WTC11 (cell line): Measurements from ENCODE around the gene SPINT4. TPM values are rescaled to one million over a fixed set of nuclear protein-coding genes. Genes with fewer than 3 reads are reported as not detected.

Experiments used
- ATAC-seq: fragments of 200-7000 bp; cut with Tn5 transposase; 2 replicates; pipeline ENCODE4 v1.10.0; 2021; ENCODE audit warnings: mild to moderate bottlenecking, moderate library complexity
- CTCF ChIA-PET: fragments of 300-600 bp; sonication (Branson Sonifier 250); formaldehyde crosslinking; loops from one replicate; lab custom pipeline; 2021; ENCODE audit warnings: antibody characterized with exemption; lab: Charles Lee
- POLR2A ChIA-PET: fragments of 350-600 bp; sonication (Branson Sonifier 250); formaldehyde crosslinking; loops from one replicate; lab custom pipeline; 2021; ENCODE audit warnings: antibody characterized with exemption; lab: Charles Lee
- DNase-seq: peaks from one replicate; pipeline ENCODE4 v3.0.0; 2021; ENCODE audit warnings: low spot score
- H3K27ac Mint-ChIP-seq: 2 replicates; pipeline ENCODE4 v1.8.0; 2021; ENCODE audit warnings: mixed read lengths
- H3K27me3 Mint-ChIP-seq: 2 replicates; pipeline ENCODE4 v1.8.0; 2021; ENCODE audit warnings: low read depth, mild to moderate bottlenecking, moderate library complexity, mixed read lengths
- H3K36me3 Mint-ChIP-seq: 2 replicates; pipeline ENCODE4 v1.8.0; 2021; ENCODE audit warnings: mixed read lengths
- H3K4me1 Mint-ChIP-seq: 2 replicates; pipeline ENCODE4 v1.8.0; 2022; ENCODE audit warnings: mixed read lengths
- H3K4me3 Mint-ChIP-seq: 2 replicates; pipeline ENCODE4 v1.8.0; 2021; ENCODE audit warnings: mild to moderate bottlenecking, moderate library complexity, mixed read lengths
- H3K9me3 Mint-ChIP-seq: 2 replicates; pipeline ENCODE4 v1.8.0; 2021; ENCODE audit warnings: mixed read lengths
- AR ChIP-seq: fragments of 250-450 bp; sonication (Bioruptor Pico); IDR thresholded peaks from 2 replicates; pipeline ENCODE4 v1.9.0; 2021; ENCODE audit warnings: mild to moderate bottlenecking
- CREB1 ChIP-seq: sonication (generic); formaldehyde crosslinking; IDR thresholded peaks from 2 replicates; pipeline ENCODE4 v1.8.0; 2023; ENCODE audit warnings: mild to moderate bottlenecking, missing genetic modification reagents
- ELF4 ChIP-seq: sonication (generic); formaldehyde crosslinking; IDR thresholded peaks from 2 replicates; pipeline ENCODE4 v1.8.1; 2022; ENCODE audit warnings: low read depth, mild to moderate bottlenecking, moderate library complexity, missing genetic modification reagents
- ESRRA ChIP-seq: sonication (generic); formaldehyde crosslinking; IDR thresholded peaks from 2 replicates; pipeline ENCODE4 v1.8.1; 2022; ENCODE audit warnings: mild to moderate bottlenecking, missing genetic modification reagents, borderline replicate concordance
- ETV6 ChIP-seq: sonication (generic); formaldehyde crosslinking; IDR thresholded peaks from 2 replicates; pipeline ENCODE4 v1.8.1; 2022; ENCODE audit warnings: mild to moderate bottlenecking, missing genetic modification reagents
- FOXK1 ChIP-seq: sonication (generic); formaldehyde crosslinking; IDR thresholded peaks from 2 replicates; pipeline ENCODE4 v1.8.0; 2022; ENCODE audit warnings: mild to moderate bottlenecking, moderate library complexity, missing genetic modification reagents
- IRF1 ChIP-seq: sonication (generic); formaldehyde crosslinking; IDR thresholded peaks from 2 replicates; pipeline ENCODE4 v1.8.0; 2023; ENCODE audit warnings: missing genetic modification reagents
- MAX ChIP-seq: sonication (generic); formaldehyde crosslinking; IDR thresholded peaks from 2 replicates; pipeline ENCODE4 v1.8.0; 2022; ENCODE audit warnings: mild to moderate bottlenecking, missing genetic modification reagents
- NR1H2 ChIP-seq: sonication (generic); formaldehyde crosslinking; IDR thresholded peaks from 2 replicates; pipeline ENCODE4 v1.9.0; 2021; ENCODE audit warnings: mild to moderate bottlenecking, moderate library complexity, missing genetic modification reagents
- OVOL2 ChIP-seq: fragments of 250-450 bp; sonication (Bioruptor Pico); IDR thresholded peaks from 2 replicates; pipeline ENCODE4 v1.9.0; 2021; ENCODE audit warnings: mild to moderate bottlenecking, borderline replicate concordance
- SOX15 ChIP-seq: fragments of 250-450 bp; sonication (Bioruptor Pico); IDR thresholded peaks from 2 replicates; pipeline ENCODE4 v1.9.0; 2021; ENCODE audit warnings: mild to moderate bottlenecking
- TEAD1 ChIP-seq: sonication (generic); formaldehyde crosslinking; IDR thresholded peaks from 2 replicates; pipeline ENCODE4 v1.8.0; 2022; ENCODE audit warnings: mild to moderate bottlenecking, missing genetic modification reagents
- USF2 ChIP-seq: sonication (generic); formaldehyde crosslinking; IDR thresholded peaks from 2 replicates; pipeline ENCODE4 v1.8.1; 2023; ENCODE audit warnings: mild to moderate bottlenecking, missing genetic modification reagents, moderate library complexity
- ZMAT4 ChIP-seq: fragments of 250-450 bp; sonication (Bioruptor Pico); IDR thresholded peaks from 2 replicates; pipeline ENCODE4 v1.9.0; 2021; ENCODE audit warnings: mild to moderate bottlenecking
- total RNA-seq: library from RNA; stranded (reverse); gene quantifications from 3 replicates; pipeline ENCODE4 v1.2.3, GENCODE V29; 2021
- TF ChIP-seq, protein P1 (sequence below): sonication (generic); formaldehyde crosslinking; IDR thresholded peaks from 2 replicates; pipeline ENCODE4 v1.8.0; 2023; ENCODE audit warnings: missing genetic modification reagents, mild to moderate bottlenecking, borderline replicate concordance
- TF ChIP-seq, protein P2 (sequence below): fragments of 200-600 bp; IDR thresholded peaks from 2 replicates; pipeline ENCODE4 v1.8.0; 2022; ENCODE audit warnings: antibody characterized with exemption

The SPINT4 gene
- total RNA-seq, 1 experiment from 2014 or later: not detected

- TF ChIP-seq CREB1 (CRISPR knock-in tag): no peak
- TF ChIP-seq MAX: no peak
These were observed 43.8 kb downstream of the SPINT4 start (continued) for GRCh38 chr20:45765980-45766379.

DNA sequence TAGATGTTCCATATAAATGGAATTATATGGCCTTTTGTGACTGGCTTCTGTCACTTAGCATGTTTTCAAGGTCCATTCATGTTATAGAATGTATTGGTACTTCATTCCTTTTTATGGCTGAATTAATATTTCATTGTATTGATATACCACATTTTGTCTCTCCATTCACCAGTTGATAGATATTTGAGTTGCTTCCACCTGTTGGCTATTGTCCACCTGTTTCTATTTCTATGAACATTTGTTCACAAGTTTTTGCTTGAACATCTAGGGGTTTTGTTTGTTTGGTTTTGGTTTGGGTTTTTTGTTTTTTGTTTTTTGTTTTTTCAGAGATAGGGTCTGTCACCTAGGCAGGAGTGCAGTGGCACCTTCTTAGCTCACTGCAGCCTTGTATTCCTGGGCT is 46.3 kb downstream of the SPINT4 start:
- ATAC-seq: no peak
- POLR2A ChIA-PET: no interaction called here
- Mint-ChIP-seq H3K27ac (peak overlapping the region; percentile 84), H3K4me3 (no peak overlapping the region), H3K9me3 (peaks cover 9% of the 10 kb centered on the region), H3K27me3 (no peaks in the 10 kb centered on the region), H3K4me1 (peaks cover 45% of the 10 kb centered on the region), H3K36me3 (peaks cover 6% of the 10 kb centered on the region)
- TF ChIP-seq ESRRA (CRISPR knock-in tag) (no peak), ELF4 (no peak), TEAD1 (CRISPR knock-in tag) (no peak), FOXK1 (CRISPR knock-in tag) (no peak)
- TF ChIP-seq, protein P1, sequence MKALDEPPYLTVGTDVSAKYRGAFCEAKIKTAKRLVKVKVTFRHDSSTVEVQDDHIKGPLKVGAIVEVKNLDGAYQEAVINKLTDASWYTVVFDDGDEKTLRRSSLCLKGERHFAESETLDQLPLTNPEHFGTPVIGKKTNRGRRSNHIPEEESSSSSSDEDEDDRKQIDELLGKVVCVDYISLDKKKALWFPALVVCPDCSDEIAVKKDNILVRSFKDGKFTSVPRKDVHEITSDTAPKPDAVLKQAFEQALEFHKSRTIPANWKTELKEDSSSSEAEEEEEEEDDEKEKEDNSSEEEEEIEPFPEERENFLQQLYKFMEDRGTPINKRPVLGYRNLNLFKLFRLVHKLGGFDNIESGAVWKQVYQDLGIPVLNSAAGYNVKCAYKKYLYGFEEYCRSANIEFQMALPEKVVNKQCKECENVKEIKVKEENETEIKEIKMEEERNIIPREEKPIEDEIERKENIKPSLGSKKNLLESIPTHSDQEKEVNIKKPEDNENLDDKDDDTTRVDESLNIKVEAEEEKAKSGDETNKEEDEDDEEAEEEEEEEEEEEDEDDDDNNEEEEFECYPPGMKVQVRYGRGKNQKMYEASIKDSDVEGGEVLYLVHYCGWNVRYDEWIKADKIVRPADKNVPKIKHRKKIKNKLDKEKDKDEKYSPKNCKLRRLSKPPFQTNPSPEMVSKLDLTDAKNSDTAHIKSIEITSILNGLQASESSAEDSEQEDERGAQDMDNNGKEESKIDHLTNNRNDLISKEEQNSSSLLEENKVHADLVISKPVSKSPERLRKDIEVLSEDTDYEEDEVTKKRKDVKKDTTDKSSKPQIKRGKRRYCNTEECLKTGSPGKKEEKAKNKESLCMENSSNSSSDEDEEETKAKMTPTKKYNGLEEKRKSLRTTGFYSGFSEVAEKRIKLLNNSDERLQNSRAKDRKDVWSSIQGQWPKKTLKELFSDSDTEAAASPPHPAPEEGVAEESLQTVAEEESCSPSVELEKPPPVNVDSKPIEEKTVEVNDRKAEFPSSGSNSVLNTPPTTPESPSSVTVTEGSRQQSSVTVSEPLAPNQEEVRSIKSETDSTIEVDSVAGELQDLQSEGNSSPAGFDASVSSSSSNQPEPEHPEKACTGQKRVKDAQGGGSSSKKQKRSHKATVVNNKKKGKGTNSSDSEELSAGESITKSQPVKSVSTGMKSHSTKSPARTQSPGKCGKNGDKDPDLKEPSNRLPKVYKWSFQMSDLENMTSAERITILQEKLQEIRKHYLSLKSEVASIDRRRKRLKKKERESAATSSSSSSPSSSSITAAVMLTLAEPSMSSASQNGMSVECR (CRISPR knock-in tag): no peak
- CTCF ChIA-PET: interaction anchor here (1.0 kb wide), 3 partner anchors 83 to 139 kb away, joined by 3 to 5 read pairs (median 3); partner anchors contain the start of gene WFDC10A
- DNase-seq: no peak

DNA sequence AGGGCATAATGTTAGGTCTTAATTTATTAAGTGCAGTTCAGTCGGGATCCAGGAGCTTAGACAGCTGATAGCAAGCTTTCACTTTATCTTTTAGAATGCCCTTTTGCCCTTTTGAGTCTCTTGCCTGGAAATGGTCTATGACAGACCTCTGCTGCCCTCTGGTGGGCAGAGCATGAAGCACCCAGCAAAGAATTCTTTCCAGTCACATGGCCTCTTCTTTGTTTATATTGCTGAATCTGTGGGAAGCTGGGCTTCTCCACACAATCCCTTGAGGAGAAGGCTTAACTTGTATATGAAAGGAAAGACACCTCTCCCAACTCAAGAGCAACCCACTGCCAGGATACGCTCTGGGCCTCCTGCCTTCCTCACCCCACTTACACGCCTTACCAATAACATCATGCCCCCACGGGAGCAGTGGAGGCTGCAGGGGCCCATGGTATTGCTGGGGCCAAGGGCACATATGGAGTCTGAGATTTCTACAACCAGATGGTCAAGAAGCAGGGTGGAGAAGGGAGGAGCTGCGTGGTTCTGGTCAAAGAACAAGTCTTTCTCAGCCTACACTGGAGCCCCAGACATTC is 49.1 kb downstream of the SPINT4 start:
- Mint-ChIP-seq H3K9me3 (peaks cover 9% of the 10 kb centered on the region), H3K36me3 (peaks cover 6% of the 10 kb centered on the region), H3K4me1 (peaks cover 29% of the 10 kb centered on the region), H3K27ac (peak overlapping the region; percentile 73), H3K27me3 (no peaks in the 10 kb centered on the region), H3K4me3 (no peak overlapping the region)
- peak; percentile 79 for ATAC-seq
- ChIA-PET POLR2A (interaction anchor here (0.5 to 1.1 kb wide), 3 partner anchors 54 to 226 kb away, joined by 3 read pairs; no protein-coding TSS in a partner anchor), CTCF (interaction anchor here (0.6 to 3.2 kb wide), 105 partner anchors 8 to 671 kb away, joined by 3 to 79 read pairs (median 5); partner anchors contain the start of genes CTSA, DNTTIP1, EPPIN and MATN4)
- peak; percentile 87 for DNase-seq
- peak; percentile 85 for TF ChIP-seq FOXK1 (CRISPR knock-in tag)
- peak; percentile 88 for TF ChIP-seq USF2 (CRISPR knock-in tag)
- no peak for TF ChIP-seq OVOL2
- no peak for TF ChIP-seq SOX15 (CRISPR knock-in tag)
- no peak for TF ChIP-seq ZMAT4
- TF ChIP-seq IRF1 (CRISPR knock-in tag): no peak
- TF ChIP-seq, protein P2, sequence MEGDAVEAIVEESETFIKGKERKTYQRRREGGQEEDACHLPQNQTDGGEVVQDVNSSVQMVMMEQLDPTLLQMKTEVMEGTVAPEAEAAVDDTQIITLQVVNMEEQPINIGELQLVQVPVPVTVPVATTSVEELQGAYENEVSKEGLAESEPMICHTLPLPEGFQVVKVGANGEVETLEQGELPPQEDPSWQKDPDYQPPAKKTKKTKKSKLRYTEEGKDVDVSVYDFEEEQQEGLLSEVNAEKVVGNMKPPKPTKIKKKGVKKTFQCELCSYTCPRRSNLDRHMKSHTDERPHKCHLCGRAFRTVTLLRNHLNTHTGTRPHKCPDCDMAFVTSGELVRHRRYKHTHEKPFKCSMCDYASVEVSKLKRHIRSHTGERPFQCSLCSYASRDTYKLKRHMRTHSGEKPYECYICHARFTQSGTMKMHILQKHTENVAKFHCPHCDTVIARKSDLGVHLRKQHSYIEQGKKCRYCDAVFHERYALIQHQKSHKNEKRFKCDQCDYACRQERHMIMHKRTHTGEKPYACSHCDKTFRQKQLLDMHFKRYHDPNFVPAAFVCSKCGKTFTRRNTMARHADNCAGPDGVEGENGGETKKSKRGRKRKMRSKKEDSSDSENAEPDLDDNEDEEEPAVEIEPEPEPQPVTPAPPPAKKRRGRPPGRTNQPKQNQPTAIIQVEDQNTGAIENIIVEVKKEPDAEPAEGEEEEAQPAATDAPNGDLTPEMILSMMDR: peak; percentile 95
- no peak for TF ChIP-seq NR1H2 (CRISPR knock-in tag)
- TF ChIP-seq ETV6 (CRISPR knock-in tag): peak; percentile 57; the same call in 1 of the 2 replicates
- TF ChIP-seq, protein P1 (CRISPR knock-in tag): no peak
- TF ChIP-seq AR (CRISPR knock-in tag): no peak
